Cardiac atrium fibroblast (primary cell): ENCODE data around the gene TRIM9. TPM values are rescaled to one million over a fixed set of nuclear protein-coding genes. Genes with fewer than 3 reads are reported as not detected.

ENCODE experiments used
- total RNA-seq: library from RNA; depleted of rRNA; stranded (reverse); fragments of >200 nt; gene quantifications from 2 replicates; pipeline ENCODE4 v1.2.3, GENCODE V29; 2015

TRIM9 gene
- 0.49 and 2.7 TPM in 2 replicates for total RNA-seq

GRCh38 chr14:51094901-51095853, at the start of gene TRIM9:
Gene TRIM9, minus strand, starts transcription at chr14:51095105. Its CDS starts 166 bp downstream, at chr14:51094939.

GRCh38 chr14:50943943-50944646, 150.8 kb downstream of the TRIM9 start, which contains the start of gene PYGL:
Gene PYGL, minus strand, starts transcription at chr14:50944483. Its CDS starts 80 bp downstream, at chr14:50944403.

Other genes with a start within 250 kb of the TRIM9 start
- gene ABHD12B, start 223.1 kb downstream of the TRIM9 start, total RNA-seq = not detected in 2 replicates
- gene PYGL, start 150.6 kb downstream of the TRIM9 start, total RNA-seq = 77.9 and 90.1 TPM in 2 replicates
- gene TMX1, start 145.1 kb upstream of the TRIM9 start, total RNA-seq = 35.9 and 46.2 TPM in 2 replicates